MM.1S (cell line): ENCODE results near the gene ADARB2.
"Not testable (repeated sequence)": the region's sequence is repeated elsewhere in the genome, so short reads cannot be mapped to it uniquely, and the experiment has no call there.

ENCODE experiments used
- DNase-seq: peaks from one replicate; pipeline ENCODE4 v3.0.0-alpha.2; 2015
- H2AFZ ChIP-seq: fragments of 300-600 bp; sonication (generic); 2 replicates; pipeline ENCODE4 v1.6.0; 2016; ENCODE audit warnings: antibody characterized with exemption, low read length
- H3F3A ChIP-seq: fragments of 300-600 bp; sonication (generic); 2 replicates; pipeline ENCODE4 v1.6.1; 2016; ENCODE audit warnings: mild to moderate bottlenecking, antibody characterized with exemption, low read length, moderate library complexity, mixed read lengths; ENCODE audit not compliant: insufficient read depth
- H3K27ac ChIP-seq: fragments of 300-600 bp; sonication (generic); 2 replicates; pipeline ENCODE4 v1.5.1; 2016; ENCODE audit warnings: mild to moderate bottlenecking, low read length
- H3K27me3 ChIP-seq: fragments of 300-600 bp; sonication (generic); replicated peaks from 2 replicates; pipeline ENCODE4 v1.6.0; 2016; ENCODE audit warnings: low read length; ENCODE audit not compliant: insufficient read depth
- H3K36me3 ChIP-seq: fragments of 300-600 bp; sonication (generic); replicated peaks from 2 replicates; pipeline ENCODE4 v1.6.1; 2016; ENCODE audit warnings: mild to moderate bottlenecking, low read length, mixed read lengths; ENCODE audit not compliant: insufficient read depth
- H3K4me1 ChIP-seq: fragments of 300-600 bp; sonication (generic); 2 replicates; pipeline ENCODE4 v1.6.1; 2016; ENCODE audit warnings: low read length, mixed read lengths
- H3K4me2 ChIP-seq: fragments of 300-600 bp; sonication (generic); 2 replicates; pipeline ENCODE4 v1.6.0; 2016; ENCODE audit warnings: low read depth, low read length
- H3K4me3 ChIP-seq: fragments of 300-600 bp; sonication (generic); 2 replicates; pipeline ENCODE4 v1.5.1; 2016; ENCODE audit warnings: low read length, mixed read lengths
- H3K79me2 ChIP-seq: fragments of 300-600 bp; sonication (generic); 2 replicates; pipeline ENCODE4 v1.6.1; 2016; ENCODE audit warnings: mixed run types, low read length, mixed read lengths
- H3K9ac ChIP-seq: fragments of 300-600 bp; sonication (generic); 2 replicates; pipeline ENCODE4 v1.6.1; 2016; ENCODE audit warnings: low read length, mixed read lengths
- H3K9me2 ChIP-seq: fragments of 300-600 bp; sonication (generic); replicated peaks from 2 replicates; pipeline ENCODE4 v1.6.1; 2016; ENCODE audit warnings: mild to moderate bottlenecking, low read length, mixed read lengths; ENCODE audit not compliant: insufficient read depth
- H3K9me3 ChIP-seq: fragments of 300-600 bp; sonication (generic); replicated peaks from 2 replicates; pipeline ENCODE4 v1.6.1; 2016; ENCODE audit warnings: mild to moderate bottlenecking, low read length, mixed read lengths; ENCODE audit not compliant: insufficient read depth
- H4K20me1 ChIP-seq: fragments of 300-600 bp; sonication (generic); 2 replicates; pipeline ENCODE4 v1.6.1; 2016; ENCODE audit warnings: mild to moderate bottlenecking, low read length, moderate library complexity, mixed read lengths; ENCODE audit not compliant: insufficient read depth
- EZH2 ChIP-seq: fragments of 300-600 bp; sonication (generic); optimal IDR thresholded peaks from 2 replicates; pipeline ENCODE3; 2017; ENCODE audit warnings: low read depth, mild to moderate bottlenecking, antibody characterized with exemption, low read length, mixed read lengths
- EZH2phosphoT487 ChIP-seq: fragments of 300-600 bp; sonication (generic); IDR thresholded peaks from 2 replicates; pipeline ENCODE4 v1.6.1; 2018; ENCODE audit warnings: antibody characterized with exemption, low read length
- TF ChIP-seq, protein P1 (sequence below): fragments of 300-600 bp; sonication (generic); IDR thresholded peaks from 2 replicates; pipeline ENCODE4 v1.5.1; 2016; ENCODE audit warnings: antibody characterized with exemption, low read length, mixed read lengths

The ADARB2 gene

DNA sequence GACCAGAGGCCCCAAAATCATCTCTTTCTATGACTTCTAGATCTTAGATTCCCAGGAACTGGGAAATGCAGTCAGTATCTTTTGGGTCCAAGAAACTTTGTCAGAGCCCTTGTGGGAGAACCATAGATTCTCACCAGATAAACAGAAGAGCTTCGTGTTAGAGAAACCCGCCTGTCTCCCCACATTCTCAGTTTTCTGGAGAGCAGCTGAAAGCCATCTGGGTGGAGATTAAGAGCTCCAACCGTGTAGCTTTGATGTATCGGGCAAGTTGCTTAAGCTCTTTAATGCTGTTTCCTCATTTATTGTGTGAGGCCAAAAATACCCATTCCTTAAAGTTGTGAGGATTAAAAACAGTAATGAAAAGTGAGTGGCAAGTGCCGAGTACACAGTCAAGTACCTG is 573.5 kb downstream of the ADARB2 start:
- Histone ChIP-seq H3K27ac (no peak overlapping the region), H3K9me2 (no peaks in the 10 kb centered on the region), H3K79me2 (no peaks in the 10 kb centered on the region), H3K36me3 (no peaks in the 10 kb centered on the region), H3K4me2 (no peak overlapping the region), H2AFZ (no peak overlapping the region), H3K9me3 (no peaks in the 10 kb centered on the region), H3K27me3 (0 out of 2 replicates have a peak, but pooled peaks cover 3% of the 10 kb centered on the region), H4K20me1 (no peaks in the 10 kb centered on the region), H3F3A (no peaks in the 10 kb centered on the region), H3K4me1 (no peaks in the 10 kb centered on the region), H3K4me3 (no peak overlapping the region), H3K9ac (no peak overlapping the region)
- TF ChIP-seq EZH2phosphoT487 (no peak), EZH2 (no peak)
- TF ChIP-seq, protein P1, sequence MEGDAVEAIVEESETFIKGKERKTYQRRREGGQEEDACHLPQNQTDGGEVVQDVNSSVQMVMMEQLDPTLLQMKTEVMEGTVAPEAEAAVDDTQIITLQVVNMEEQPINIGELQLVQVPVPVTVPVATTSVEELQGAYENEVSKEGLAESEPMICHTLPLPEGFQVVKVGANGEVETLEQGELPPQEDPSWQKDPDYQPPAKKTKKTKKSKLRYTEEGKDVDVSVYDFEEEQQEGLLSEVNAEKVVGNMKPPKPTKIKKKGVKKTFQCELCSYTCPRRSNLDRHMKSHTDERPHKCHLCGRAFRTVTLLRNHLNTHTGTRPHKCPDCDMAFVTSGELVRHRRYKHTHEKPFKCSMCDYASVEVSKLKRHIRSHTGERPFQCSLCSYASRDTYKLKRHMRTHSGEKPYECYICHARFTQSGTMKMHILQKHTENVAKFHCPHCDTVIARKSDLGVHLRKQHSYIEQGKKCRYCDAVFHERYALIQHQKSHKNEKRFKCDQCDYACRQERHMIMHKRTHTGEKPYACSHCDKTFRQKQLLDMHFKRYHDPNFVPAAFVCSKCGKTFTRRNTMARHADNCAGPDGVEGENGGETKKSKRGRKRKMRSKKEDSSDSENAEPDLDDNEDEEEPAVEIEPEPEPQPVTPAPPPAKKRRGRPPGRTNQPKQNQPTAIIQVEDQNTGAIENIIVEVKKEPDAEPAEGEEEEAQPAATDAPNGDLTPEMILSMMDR, result no peak
- DNase-seq, result no peak

DNA sequence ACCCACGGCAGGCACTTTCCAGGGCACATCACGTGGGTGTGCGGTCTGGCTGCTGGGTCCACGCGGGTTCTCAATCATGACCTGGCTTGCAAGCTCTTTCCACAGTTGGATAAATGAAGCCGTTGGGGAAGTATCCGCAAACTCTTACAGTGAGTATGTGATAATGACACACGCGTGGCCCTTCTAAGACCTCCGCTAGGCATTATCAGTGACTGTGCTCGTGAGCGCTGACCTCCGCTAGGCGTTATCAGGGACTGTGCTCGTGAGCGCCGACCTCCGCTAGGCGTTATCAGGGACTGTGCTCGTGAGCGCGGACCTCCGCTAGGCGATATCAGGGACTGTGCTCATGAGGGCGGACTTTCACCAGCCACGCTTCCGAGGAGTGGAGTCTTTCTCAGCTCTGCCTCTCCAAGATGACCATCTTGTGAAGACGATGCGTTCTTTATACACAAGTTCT is 574.1 kb downstream of the ADARB2 start:
- H3K4me1 ChIP-seq, result no peaks in the 10 kb centered on the region
- H3K27me3 ChIP-seq, result 0 out of 2 replicates have a peak, but pooled peaks cover 3% of the 10 kb centered on the region
- no peak for DNase-seq
- TF ChIP-seq, protein P1, result no peak
- TF ChIP-seq EZH2phosphoT487 (no peak), EZH2 (no peak)
- H3K9me2 ChIP-seq, result no peaks in the 10 kb centered on the region
- H3K27ac ChIP-seq, result no peak overlapping the region
- H3K79me2 ChIP-seq, result no peaks in the 10 kb centered on the region
- no peak overlapping the region for H2AFZ ChIP-seq
- no peaks in the 10 kb centered on the region for H3K36me3 ChIP-seq
- no peak overlapping the region for H3K9ac ChIP-seq
- no peaks in the 10 kb centered on the region for H3F3A ChIP-seq
- H4K20me1 ChIP-seq, result no peaks in the 10 kb centered on the region
- no peaks in the 10 kb centered on the region for H3K9me3 ChIP-seq
- H3K4me3 ChIP-seq, result no peak overlapping the region
- no peak overlapping the region for H3K4me2 ChIP-seq

DNA sequence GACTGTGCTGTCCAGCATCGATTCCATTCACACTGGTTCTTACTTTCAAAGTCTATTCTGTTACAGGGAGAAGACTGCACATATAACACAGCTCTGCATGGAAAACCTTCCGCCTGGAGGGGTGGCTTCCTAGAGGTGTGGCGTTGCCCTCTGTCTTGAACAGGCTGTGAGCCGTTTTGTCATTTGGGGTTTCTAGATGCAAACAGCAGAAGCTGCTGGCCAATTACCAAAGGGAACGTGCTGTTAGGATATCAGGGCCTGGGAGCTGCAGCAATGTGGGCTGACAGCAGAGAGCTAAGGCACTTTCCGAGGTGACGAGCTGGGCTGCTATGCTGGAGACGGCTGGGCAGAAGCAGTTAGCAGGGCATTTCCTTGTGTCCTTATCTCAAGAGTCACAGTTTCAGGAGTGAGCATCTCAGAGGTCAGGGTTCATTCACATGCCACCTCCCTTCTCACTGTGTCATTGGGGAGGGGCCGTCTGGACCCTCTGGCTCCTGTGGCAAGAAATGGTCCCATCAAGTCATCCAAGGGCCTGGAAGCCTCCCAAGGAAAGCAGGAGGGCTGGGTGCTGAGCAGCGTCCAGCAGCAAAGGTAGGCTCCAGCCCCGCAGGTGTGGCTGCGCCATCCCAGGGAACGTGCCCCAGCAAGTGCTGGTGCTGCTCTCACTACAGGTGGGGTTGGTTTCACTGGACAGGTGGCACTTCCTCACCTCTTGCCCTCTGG is 574.7 kb downstream of the ADARB2 start:
- no peaks in the 10 kb centered on the region for H3K79me2 ChIP-seq
- no peaks in the 10 kb centered on the region for H3K4me1 ChIP-seq
- H3K27ac ChIP-seq, result no peak overlapping the region
- no peaks in the 10 kb centered on the region for H4K20me1 ChIP-seq
- H3K27me3 ChIP-seq, result 0 out of 2 replicates have a peak, but pooled peaks cover 3% of the 10 kb centered on the region
- H3K9ac ChIP-seq, result no peak overlapping the region
- H3K4me2 ChIP-seq, result no peak overlapping the region
- no peaks in the 10 kb centered on the region for H3K9me2 ChIP-seq
- TF ChIP-seq EZH2phosphoT487 (no peak), EZH2 (no peak)
- TF ChIP-seq, protein P1, result no peak
- no peak overlapping the region for H3K4me3 ChIP-seq
- H2AFZ ChIP-seq, result no peak overlapping the region
- DNase-seq, result no peak
- no peaks in the 10 kb centered on the region for H3K9me3 ChIP-seq
- no peaks in the 10 kb centered on the region for H3K36me3 ChIP-seq
- no peaks in the 10 kb centered on the region for H3F3A ChIP-seq

DNA sequence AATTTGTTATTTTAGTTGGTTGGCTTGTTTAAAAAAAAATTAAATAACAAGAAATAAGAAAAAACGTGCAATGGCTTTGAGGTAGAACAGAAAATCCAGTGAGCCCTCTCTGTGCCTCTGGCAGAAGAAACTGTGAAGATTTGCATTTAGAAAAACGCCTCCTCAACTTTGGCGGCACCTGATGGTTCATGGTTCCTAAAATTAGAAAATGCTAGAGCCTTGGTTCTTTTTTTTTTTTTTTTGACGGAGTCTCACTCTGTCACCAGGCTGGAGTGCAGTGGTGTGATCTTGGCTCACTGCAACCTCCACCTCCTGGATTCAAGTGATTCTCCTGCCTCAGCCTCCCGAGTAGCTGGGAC is 576.0 kb downstream of the ADARB2 start:
- not testable (repeated sequence) for H3K27me3 ChIP-seq, H2AFZ ChIP-seq, H3K36me3 ChIP-seq

More for the DNA sequence above, 576.0 kb downstream of the ADARB2 start:
- H3K4me3 ChIP-seq, H3F3A ChIP-seq, H3K4me1 ChIP-seq, H3K27ac ChIP-seq, DNase-seq, H3K79me2 ChIP-seq, H3K9ac ChIP-seq, H4K20me1 ChIP-seq, H3K4me2 ChIP-seq, H3K9me2 ChIP-seq, H3K9me3 ChIP-seq: not testable (repeated sequence)
